Fibroblast of skin of scalp (primary cell): Measurements from ENCODE around the gene HARS2. TPM values are rescaled to one million over a fixed set of nuclear protein-coding genes. Genes with fewer than 3 reads are reported as not detected.
"Not testable (repeated sequence)": the region's sequence is repeated elsewhere in the genome, so short reads cannot be mapped to it uniquely, and the experiment has no call there.

ENCODE experiments used
- DNase-seq: peaks from one replicate; pipeline ENCODE4 v3.0.0-alpha.2; 2013
- polyA plus RNA-seq, 2 experiments: library from polyadenylated mRNA; unstranded; fragments of 120-200 nt; gene quantifications; one replicate each; pipeline ENCODE4 v1.2.1, GENCODE V29; 2013; ENCODE audit not compliant: insufficient read length in 2 of 2

Gene HARS2
- 21.9 TPM for polyA plus RNA-seq (2013, experiment 1 of 2; ENCODE audit: insufficient read length)
- 22.5 TPM for polyA plus RNA-seq (2013, experiment 2 of 2; ENCODE audit: insufficient read length)

- DNase-seq: peak; percentile 95
Measured at GRCh38 chr5:140690941-140691924, at the start of gene HARS2, which contains the start of gene HARS1. TSS of gene HARS2 (plus strand) at chr5:140691455. CDS start at chr5:140691649, 194 bp downstream. TSS of gene HARS1 (minus strand) at chr5:140691370. CDS start at chr5:140691304, 66 bp downstream.

- no peak for DNase-seq
Measured at GRCh38 chr5:140641716-140642115, 49.5 kb upstream of the HARS2 start.

GRCh38 chr5:140642718-140643117, 48.5 kb upstream of the HARS2 start:
- no peak for DNase-seq

- no peak for DNase-seq
Measured at GRCh38 chr5:140647042-140647419, 44.2 kb upstream of the HARS2 start.

GRCh38 chr5:140658870-140659269, 32.4 kb upstream of the HARS2 start:
- no peak for DNase-seq

GRCh38 chr5:140660371-140660770, 30.9 kb upstream of the HARS2 start:
- DNase-seq: not testable (repeated sequence)

- no peak for DNase-seq
Measured at GRCh38 chr5:140664030-140664358, 27.3 kb upstream of the HARS2 start.

- DNase-seq: peak; percentile 93
Measured at GRCh38 chr5:140664359-140665119, 26.7 kb upstream of the HARS2 start, which contains the start of gene WDR55. TSS of gene WDR55 (plus strand) at chr5:140664904. CDS start at chr5:140664913, 9 bp downstream.

- DNase-seq: not testable (repeated sequence)
Measured at GRCh38 chr5:140671035-140671434, 20.2 kb upstream of the HARS2 start.

GRCh38 chr5:140671472-140672125, 19.7 kb upstream of the HARS2 start:
- DNase-seq: no peak

- peak; percentile 18 for DNase-seq
Measured at GRCh38 chr5:140672455-140673186, 18.6 kb upstream of the HARS2 start.

- no peak for DNase-seq
Measured at GRCh38 chr5:140673187-140673976, 17.9 kb upstream of the HARS2 start, which contains the start of gene DND1. TSS of gene DND1 (minus strand) at chr5:140673576. CDS start at chr5:140673542, 34 bp downstream.

- DNase-seq: no peak
Measured at GRCh38 chr5:140674211-140674610, 17.0 kb upstream of the HARS2 start.

GRCh38 chr5:140674629-140675028, 16.6 kb upstream of the HARS2 start:
- DNase-seq: no peak

- no peak for DNase-seq
Measured at GRCh38 chr5:140677947-140678346, 13.3 kb upstream of the HARS2 start.

GRCh38 chr5:140678993-140679392, 12.3 kb upstream of the HARS2 start:
- no peak for DNase-seq

GRCh38 chr5:140690376-140690932, 801 bp upstream of the HARS2 start:
- DNase-seq: no peak

GRCh38 chr5:140694276-140694675, 3.0 kb downstream of the HARS2 start:
- no peak for DNase-seq

- no peak for DNase-seq
Measured at GRCh38 chr5:140696891-140697492, 5.7 kb downstream of the HARS2 start.
